Neuronal stem cell (in vitro differentiated cells): Measurements from ENCODE around the gene HSPD1.
"Not testable (repeated sequence)": the region's sequence is repeated elsewhere in the genome, so short reads cannot be mapped to it uniquely, and the experiment has no call there.

Experiments
- DNase-seq: peaks from one replicate; pipeline ENCODE4 v3.0.0-alpha.2; 2013; ENCODE audit warnings: low spot score
- H2AFZ ChIP-seq: one replicate; pipeline ENCODE4 v1.6.1; 2013; ENCODE audit warnings: mild to moderate bottlenecking, low read length, inconsistent platforms
- H2AK5ac ChIP-seq: 2 replicates; pipeline ENCODE4 v1.6.1; 2013; ENCODE audit warnings: low read depth, mild to moderate bottlenecking, inconsistent platforms, low read length, moderate library complexity, mixed read lengths
- H2BK120ac ChIP-seq: 2 replicates; pipeline ENCODE4 v1.6.1; 2013; ENCODE audit warnings: low read depth, mild to moderate bottlenecking, inconsistent platforms, low read length, moderate library complexity, mixed read lengths
- H2BK12ac ChIP-seq: one replicate; pipeline ENCODE4 v1.6.1; 2013; ENCODE audit warnings: low read length, inconsistent platforms
- H2BK15ac ChIP-seq: 2 replicates; pipeline ENCODE4 v1.6.1; 2013; ENCODE audit warnings: mild to moderate bottlenecking, low read length, inconsistent platforms, mixed read lengths
- H2BK5ac ChIP-seq: one replicate; pipeline ENCODE4 v1.6.1; 2013; ENCODE audit warnings: inconsistent platforms, mild to moderate bottlenecking, low read length, moderate library complexity
- H3K14ac ChIP-seq: one replicate; pipeline ENCODE4 v1.6.1; 2013; ENCODE audit warnings: low read length, inconsistent platforms
- H3K18ac ChIP-seq: 2 replicates; pipeline ENCODE4 v1.6.1; 2013; ENCODE audit warnings: low read length, inconsistent platforms
- H3K23ac ChIP-seq: 2 replicates; pipeline ENCODE4 v1.6.1; 2013; ENCODE audit warnings: low read depth, mild to moderate bottlenecking, mixed read lengths, low read length, inconsistent platforms; ENCODE audit not compliant: poor library complexity
- H3K27ac ChIP-seq: replicated peaks from 3 replicates; pipeline ENCODE4 v1.5.1; 2013; ENCODE audit warnings: low read length, inconsistent platforms
- H3K27me3 ChIP-seq, 3 experiments: 2 replicates each; pipeline ENCODE4 v1.6.1; 2013; ENCODE audit warnings: low read length in 3 of 3, mild to moderate bottlenecking in 2 of 3, inconsistent platforms in 1 of 3, low read depth in 1 of 3, mixed read lengths in 1 of 3, moderate library complexity in 1 of 3; ENCODE audit not compliant: control insufficient read depth in 3 of 3, insufficient read depth in 3 of 3
- H3K36me3 ChIP-seq, 2 donors: replicated peaks in 1 of 2; 2 replicates each; pipeline ENCODE4 v1.6.1; 2013; ENCODE audit warnings: low read length in 2 of 2; ENCODE audit not compliant: control insufficient read depth in 2 of 2, insufficient read depth in 2 of 2
- H3K4ac ChIP-seq: 2 replicates; pipeline ENCODE4 v1.6.1; 2013; ENCODE audit warnings: inconsistent platforms, mild to moderate bottlenecking, low read length, moderate library complexity
- H3K4me1 ChIP-seq, 2 donors: 1 replicate in 1 of 2; 2 replicates in 1 of 2; pipeline ENCODE4 v1.6.1; 2013; ENCODE audit warnings: low read length in 2 of 2, low read depth in 1 of 2; ENCODE audit not compliant: control insufficient read depth in 2 of 2, insufficient read depth in 1 of 2
- H3K4me2 ChIP-seq: one replicate; pipeline ENCODE4 v1.6.1; 2013; ENCODE audit warnings: mild to moderate bottlenecking, low read length, inconsistent platforms; ENCODE audit not compliant: insufficient read depth, poor library complexity, severe bottlenecking
- H3K4me3 ChIP-seq, 2 donors: 2 replicates each; pipeline ENCODE4 v1.5.1; 2013; ENCODE audit warnings: low read length in 2 of 2, mild to moderate bottlenecking in 2 of 2, inconsistent platforms in 1 of 2, moderate library complexity in 1 of 2
- H3K79me1 ChIP-seq: one replicate; pipeline ENCODE4 v1.6.1; 2013; ENCODE audit warnings: low read depth, mild to moderate bottlenecking, inconsistent platforms, low read length, moderate library complexity
- H3K9ac ChIP-seq: one replicate; pipeline ENCODE4 v1.6.1; 2013; ENCODE audit warnings: mild to moderate bottlenecking, low read depth, low read length, inconsistent platforms; ENCODE audit not compliant: poor library complexity
- H3K9me3 ChIP-seq, 2 donors: replicated peaks in 1 of 2; 2 replicates each; pipeline versions ENCODE3 to v1.6.1; 2013; ENCODE audit warnings: low read length in 2 of 2, mild to moderate bottlenecking in 2 of 2, inconsistent platforms in 1 of 2, low read depth in 1 of 2, mixed read lengths in 1 of 2, moderate library complexity in 1 of 2; ENCODE audit not compliant: control insufficient read depth in 2 of 2, insufficient read depth in 1 of 2
- H4K8ac ChIP-seq: one replicate; pipeline ENCODE4 v1.6.1; 2013; ENCODE audit warnings: low read depth, mild to moderate bottlenecking, inconsistent platforms, low read length, moderate library complexity
- H4K91ac ChIP-seq: one replicate; pipeline ENCODE4 v1.6.1; 2013; ENCODE audit warnings: low read length, low read depth, mild to moderate bottlenecking, inconsistent platforms; ENCODE audit not compliant: poor library complexity
- WGBS, 2 donors: extraction: QIAGEN DNeasy Blood & Tissue Kit; methylation state at CpG; one replicate each; pipeline ENCODE4 v1.1.7; 2013; ENCODE audit warnings: missing lambda C conversion rate in 2 of 2, mixed read lengths in 1 of 2; ENCODE audit not compliant: insufficient read length in 2 of 2, insufficient replicate concordance in 1 of 2; ENCODE audit errors: extremely low coverage in 2 of 2; 5-methylcytosine and 5-hydroxymethylcytosine counted together

The HSPD1 gene

GRCh38 chr2:197453123-197453913, 46.3 kb downstream of the HSPD1 start, which contains the start of gene COQ10B:
Gene COQ10B, plus strand, starts transcription at chr2:197453552. Its CDS starts 9 bp downstream, at chr2:197453561.
- peak within 1 kb of the TSS; percentile 54 to 94 for H3K4me3 ChIP-seq
- peak within 1 kb of the TSS; percentile 84 for H3K18ac ChIP-seq
- H3K9me3 ChIP-seq = no peaks in the 10 kb centered on the region
- no peak within 1 kb of the TSS for H2AK5ac ChIP-seq
- no CpG with 5 or more reads among the region's 70 CpGs for WGBS, 2 donors
- H2BK5ac ChIP-seq = peak within 1 kb of the TSS; percentile 77
- no peak within 1 kb of the TSS for H3K4ac ChIP-seq
- peak within 1 kb of the TSS; percentile 83 for H3K27ac ChIP-seq
- H3K4me1 ChIP-seq = peaks cover 2 to 4% of the 10 kb centered on the region in 2 donors
- DNase-seq = peak; percentile 99
- no peak within 1 kb of the TSS for H4K91ac ChIP-seq
- H4K8ac ChIP-seq = no peak within 1 kb of the TSS
- H3K36me3 ChIP-seq = no peaks in the 10 kb centered on the region
- H3K23ac ChIP-seq = no peak within 1 kb of the TSS
- H3K14ac ChIP-seq = no peak within 1 kb of the TSS
- peak within 1 kb of the TSS; percentile 91 for H3K9ac ChIP-seq
- peak within 1 kb of the TSS; percentile 93 for H2AFZ ChIP-seq
- no peak within 1 kb of the TSS for H2BK120ac ChIP-seq
- H3K79me1 ChIP-seq = no peaks in the 10 kb centered on the region
- H3K27me3 ChIP-seq = no peaks in the 10 kb centered on the region
- peak within 1 kb of the TSS; percentile 71 for H3K4me2 ChIP-seq
- no peak within 1 kb of the TSS for H2BK15ac ChIP-seq
- no peak within 1 kb of the TSS for H2BK12ac ChIP-seq

GRCh38 chr2:197452754-197453122, 46.9 kb downstream of the HSPD1 start:
- no CpG with 5 or more reads among the region's 11 CpGs for WGBS, 2 donors
- H3K79me1 ChIP-seq = no peaks in the 10 kb centered on the region
- H3K4me2 ChIP-seq = peak overlapping the region; percentile 48

GRCh38 chr2:197450935-197451358, 48.7 kb downstream of the HSPD1 start:
- Histone ChIP-seq H2AFZ (peak overlapping the region; percentile 77), H3K9ac (peak overlapping the region; percentile 3)
- not testable (repeated sequence) for H3K9me3 ChIP-seq, H3K4ac ChIP-seq, H3K14ac ChIP-seq, H3K27me3 ChIP-seq, H2BK12ac ChIP-seq, H3K4me3 ChIP-seq, H3K79me1 ChIP-seq, H3K4me1 ChIP-seq, H3K27ac ChIP-seq, H3K18ac ChIP-seq, H4K8ac ChIP-seq, H2AK5ac ChIP-seq, H2BK5ac ChIP-seq, H3K36me3 ChIP-seq, H3K4me2 ChIP-seq, H2BK120ac ChIP-seq, DNase-seq, H3K23ac ChIP-seq, H4K91ac ChIP-seq, H2BK15ac ChIP-seq
- no CpG with 5 or more reads among the region's 6 CpGs for WGBS, 2 donors

More at GRCh38 chr2:197452754-197453122, 46.9 kb downstream of the HSPD1 start:
- peak overlapping the region; percentile 54 to 82 for H3K4me3 ChIP-seq
- no peak overlapping the region for H3K9ac ChIP-seq
- H4K8ac ChIP-seq = no peak overlapping the region
- H2BK120ac ChIP-seq = no peak overlapping the region
- no peak overlapping the region for H3K23ac ChIP-seq
- no peak overlapping the region for H3K14ac ChIP-seq
- no peaks in the 10 kb centered on the region for H3K9me3 ChIP-seq
- no peak overlapping the region for H2BK15ac ChIP-seq
- no peak for DNase-seq
- no peaks in the 10 kb centered on the region for H3K27me3 ChIP-seq
- H3K4me1 ChIP-seq = peaks cover 2 to 4% of the 10 kb centered on the region in 2 donors
- H2BK12ac ChIP-seq = no peak overlapping the region
- peak overlapping the region; percentile 93 for H2AFZ ChIP-seq
- no peak overlapping the region for H2AK5ac ChIP-seq
- H3K4ac ChIP-seq = no peak overlapping the region
- no peaks in the 10 kb centered on the region for H3K36me3 ChIP-seq
- H4K91ac ChIP-seq = no peak overlapping the region
- no peak overlapping the region for H3K18ac ChIP-seq
- no peak overlapping the region for H2BK5ac ChIP-seq
- H3K27ac ChIP-seq = no peak overlapping the region

- H3K4me2 ChIP-seq = no peak overlapping the region
- H2AFZ ChIP-seq = peak overlapping the region; percentile 30
- H3K4me3 ChIP-seq = no peak overlapping the region
- H3K27me3 ChIP-seq = no peaks in the 10 kb centered on the region
- H3K4ac ChIP-seq = no peak overlapping the region
- H4K91ac ChIP-seq = no peak overlapping the region
- no CpG with 5 or more reads among the region's 25 CpGs for WGBS, 2 donors
- H2BK5ac ChIP-seq = no peak overlapping the region
- peaks cover 2 to 4% of the 10 kb centered on the region in 2 donors for H3K4me1 ChIP-seq
- H3K18ac ChIP-seq = no peak overlapping the region
- no peaks in the 10 kb centered on the region for H3K79me1 ChIP-seq
- H2AK5ac ChIP-seq = no peak overlapping the region
- peak overlapping the region; percentile 17 for H3K9ac ChIP-seq
- no peak overlapping the region for H3K23ac ChIP-seq
- H2BK120ac ChIP-seq = no peak overlapping the region
- DNase-seq = no peak
- no peak overlapping the region for H3K14ac ChIP-seq
- H2BK12ac ChIP-seq = no peak overlapping the region
- no peak overlapping the region for H2BK15ac ChIP-seq
- no peaks in the 10 kb centered on the region for H3K9me3 ChIP-seq
- H3K27ac ChIP-seq = no peak overlapping the region
- H4K8ac ChIP-seq = no peak overlapping the region
- no peaks in the 10 kb centered on the region for H3K36me3 ChIP-seq
Measured at GRCh38 chr2:197450465-197450864, 49.2 kb downstream of the HSPD1 start.
